Left hindlimb (tissue), 1 donor: Measurements from ENCODE around the gene TMEM129.

ENCODE experiments used
- DNase-seq: peaks from one replicate; pipeline ENCODE4 v3.0.0-alpha.2; 2018

TMEM129 gene, protein sequence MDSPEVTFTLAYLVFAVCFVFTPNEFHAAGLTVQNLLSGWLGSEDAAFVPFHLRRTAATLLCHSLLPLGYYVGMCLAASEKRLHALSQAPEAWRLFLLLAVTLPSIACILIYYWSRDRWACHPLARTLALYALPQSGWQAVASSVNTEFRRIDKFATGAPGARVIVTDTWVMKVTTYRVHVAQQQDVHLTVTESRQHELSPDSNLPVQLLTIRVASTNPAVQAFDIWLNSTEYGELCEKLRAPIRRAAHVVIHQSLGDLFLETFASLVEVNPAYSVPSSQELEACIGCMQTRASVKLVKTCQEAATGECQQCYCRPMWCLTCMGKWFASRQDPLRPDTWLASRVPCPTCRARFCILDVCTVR

DNA sequence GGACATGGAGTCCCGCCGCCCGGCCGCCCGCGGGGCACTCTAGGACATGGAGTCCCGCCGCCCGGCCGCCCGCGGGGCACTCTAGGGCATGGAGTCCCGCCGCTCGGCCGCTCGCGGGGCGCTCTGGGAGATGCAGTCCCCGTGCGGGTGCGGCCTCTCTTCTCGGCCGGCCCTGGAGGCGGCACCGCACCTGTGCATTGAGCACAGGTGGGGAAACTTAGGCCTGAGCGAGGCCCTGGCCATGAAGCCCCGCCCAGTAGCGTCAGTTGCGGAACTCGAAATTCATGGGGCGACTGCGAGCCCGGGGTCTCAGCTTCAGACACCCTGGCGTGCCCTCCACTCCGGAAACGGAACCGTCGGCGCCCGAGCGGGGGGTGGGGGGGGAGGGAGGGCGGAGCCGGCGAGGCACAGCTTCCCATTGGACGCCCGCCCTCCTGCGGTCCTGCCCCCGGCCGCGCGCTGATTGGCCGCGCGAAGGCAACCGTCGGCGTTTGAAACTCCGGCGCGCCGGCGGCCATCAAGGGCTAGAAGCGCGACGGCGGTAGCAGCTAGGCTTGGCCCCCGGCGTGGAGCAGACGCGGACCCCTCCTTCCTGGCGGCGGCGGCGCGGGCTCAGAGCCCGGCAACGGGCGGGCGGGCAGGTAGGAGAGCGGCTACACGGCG lies at the start of gene TMEM129, which contains the start of gene TACC3:
Gene TMEM129, minus strand, starts transcription at position 321 of the 663 bp plus-strand sequence. CDS start 486 bp downstream, outside the sequence.
Gene TACC3, plus strand, starts transcription at position 519 of the 663 bp plus-strand sequence. CDS start 1,901 bp downstream, outside the sequence.
- DNase-seq, result peak; percentile 98

DNA sequence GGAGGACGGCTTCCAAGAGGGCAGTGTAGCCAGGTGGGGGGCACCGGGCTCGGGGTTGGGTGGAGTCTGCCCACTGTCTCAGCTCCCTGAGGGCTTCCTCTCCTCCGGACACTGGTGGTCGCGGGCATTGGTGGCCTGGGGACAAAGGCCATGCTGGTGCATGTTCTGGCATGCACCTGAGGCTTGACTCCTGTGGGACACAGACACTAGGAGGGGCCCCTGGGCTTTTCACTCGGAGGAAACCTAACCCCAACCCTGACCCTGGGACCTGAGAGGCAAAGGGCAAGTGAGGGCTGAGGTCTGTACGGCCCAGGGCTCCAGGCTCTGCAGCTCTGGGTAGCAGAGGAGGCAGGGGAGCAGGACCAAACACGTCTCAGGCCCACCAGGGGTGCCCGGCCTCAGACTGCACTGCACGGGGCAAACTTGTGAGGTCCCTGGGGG lies 49.7 kb upstream of the TMEM129 start:
- DNase-seq, result no peak

DNA sequence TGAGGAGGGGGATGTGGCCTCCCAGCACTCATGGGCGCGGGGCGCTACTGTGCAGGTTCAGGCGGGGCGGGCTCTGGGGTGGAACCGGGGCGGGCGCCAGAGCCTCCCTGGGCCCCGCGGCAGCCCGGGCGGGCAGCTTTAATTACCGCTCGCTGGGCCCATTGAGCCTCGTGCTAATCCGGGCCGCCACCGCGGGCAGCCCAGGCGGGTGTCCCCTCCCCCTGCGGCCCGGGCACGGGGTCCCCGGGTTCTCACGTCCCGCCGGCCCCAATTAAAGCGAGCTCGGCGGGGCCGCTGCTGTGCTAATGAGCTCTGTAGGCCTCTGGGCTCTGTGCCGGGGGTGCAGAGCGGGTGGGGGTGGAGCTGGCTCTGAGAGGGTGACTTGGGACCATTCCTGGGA lies 49.1 kb upstream of the TMEM129 start:
- no peak for DNase-seq

DNA sequence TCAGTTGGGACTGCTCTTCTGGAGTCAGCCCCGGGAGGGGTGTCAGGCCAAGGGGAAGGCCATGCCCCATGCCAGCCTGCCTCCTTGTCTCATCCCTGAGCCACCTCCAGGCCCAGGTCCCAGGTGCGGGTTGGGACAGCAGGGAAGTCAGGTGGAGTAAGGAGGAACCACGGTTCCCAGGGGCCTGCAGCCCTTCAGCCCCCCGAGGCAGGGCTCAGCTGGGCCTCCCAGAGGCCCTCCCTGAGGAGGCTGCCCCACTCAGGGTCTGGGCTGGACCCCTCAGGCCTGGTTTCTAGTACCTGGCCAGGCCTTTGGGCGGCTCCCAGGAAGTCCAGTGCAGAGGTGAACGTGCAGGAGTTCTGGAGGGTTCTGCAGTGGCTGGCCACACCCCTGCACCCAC lies 48.6 kb upstream of the TMEM129 start:
- no peak for DNase-seq

DNA sequence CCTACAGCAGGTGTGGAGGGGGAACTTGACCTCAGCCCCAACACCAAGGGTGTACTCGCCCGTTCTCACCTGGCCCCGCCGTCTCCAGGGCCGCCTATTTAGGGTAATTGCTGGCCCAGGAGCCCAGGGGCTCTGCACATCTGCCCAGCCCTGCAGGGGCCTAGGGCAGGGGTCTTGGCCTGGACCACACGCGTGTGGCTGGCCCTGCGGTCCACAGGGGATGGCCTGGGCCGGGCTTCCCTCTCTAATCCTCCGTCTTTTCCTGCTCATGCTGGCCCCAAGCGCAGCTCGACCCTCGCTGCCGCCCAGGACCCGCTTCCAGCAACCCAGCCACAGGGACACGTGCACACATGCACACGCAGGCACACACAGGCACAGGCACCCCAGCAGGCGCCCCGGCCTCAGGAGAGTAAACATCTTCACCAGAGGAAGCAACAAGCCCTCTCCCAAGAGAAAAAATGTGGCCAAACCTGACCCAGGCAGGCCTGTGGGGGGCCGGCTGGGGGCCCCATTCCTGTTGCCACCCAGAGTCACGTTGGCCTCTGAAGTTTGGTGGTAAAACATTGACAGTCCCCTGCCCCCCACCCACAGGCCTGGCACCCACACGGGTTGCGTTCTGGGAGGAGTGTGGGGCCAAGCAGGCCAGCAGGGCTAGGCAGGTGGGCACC lies 47.4 kb upstream of the TMEM129 start:
- DNase-seq, result no peak

DNA sequence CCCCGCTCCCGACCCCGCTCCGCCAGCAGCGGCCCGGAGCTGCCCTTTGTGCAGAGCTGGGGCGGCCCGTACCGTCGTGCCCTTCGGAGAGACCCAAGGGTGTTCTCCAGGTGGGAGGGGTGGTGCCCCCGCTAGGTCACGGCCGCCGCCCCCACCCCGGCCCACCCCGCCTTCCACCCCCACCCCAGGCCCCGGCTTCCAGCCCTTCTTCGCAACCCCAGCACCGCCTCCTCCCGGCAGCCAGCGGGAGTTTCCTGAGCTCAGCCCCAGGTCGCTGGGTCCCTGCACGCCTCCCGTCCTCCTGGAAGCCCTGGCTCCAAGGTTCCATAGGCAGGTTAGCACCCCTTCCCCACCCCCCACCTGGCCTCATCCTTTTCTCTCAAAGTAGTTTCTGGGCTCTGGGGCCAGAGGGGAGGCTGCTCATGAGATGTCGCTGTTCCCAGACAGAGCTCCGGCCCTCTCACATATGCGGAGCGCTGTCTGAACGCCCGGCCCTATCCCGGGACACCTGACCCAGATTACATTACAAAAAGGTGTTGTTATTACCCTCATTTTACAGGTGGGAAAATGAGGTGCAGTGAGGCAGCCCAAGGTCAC lies 46.7 kb upstream of the TMEM129 start:
- DNase-seq, result peak; percentile 69

DNA sequence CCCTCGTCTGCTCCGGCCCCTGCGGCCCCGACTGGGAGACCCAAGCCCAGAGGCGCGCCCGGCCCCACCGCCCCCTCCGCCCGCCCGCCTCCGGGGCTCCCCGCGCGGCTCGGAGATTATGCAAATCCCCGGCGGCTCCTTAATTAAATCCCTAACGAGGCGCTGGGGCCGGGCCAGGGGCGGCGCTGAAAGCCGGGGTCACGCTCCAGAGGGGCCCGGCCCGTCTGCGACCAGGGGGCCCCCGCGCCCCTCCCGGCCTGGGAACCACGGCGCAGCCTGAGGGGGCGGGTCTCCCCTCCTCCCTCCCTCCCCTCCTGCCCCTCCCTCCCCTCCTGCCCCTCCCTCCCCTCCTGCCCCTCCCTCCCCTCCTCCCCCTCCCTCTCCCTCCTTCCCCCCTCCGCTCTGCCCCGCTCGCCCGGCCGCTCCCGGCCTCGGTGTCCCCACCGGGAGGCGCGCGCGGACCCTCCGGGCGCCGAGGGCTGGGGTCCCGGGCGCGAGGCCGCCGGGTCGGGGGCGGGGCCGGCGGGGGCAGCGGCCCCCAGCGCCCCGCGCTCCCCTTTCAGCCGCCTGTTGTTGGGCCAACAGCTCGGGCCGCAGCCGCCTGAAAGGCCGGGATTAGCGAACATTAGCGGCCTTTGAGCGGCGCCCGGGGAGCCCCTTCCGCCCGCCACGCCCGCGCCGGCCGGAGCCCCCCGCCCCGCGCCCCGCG lies 46.1 kb upstream of the TMEM129 start:
- peak; percentile 66 for DNase-seq

DNA sequence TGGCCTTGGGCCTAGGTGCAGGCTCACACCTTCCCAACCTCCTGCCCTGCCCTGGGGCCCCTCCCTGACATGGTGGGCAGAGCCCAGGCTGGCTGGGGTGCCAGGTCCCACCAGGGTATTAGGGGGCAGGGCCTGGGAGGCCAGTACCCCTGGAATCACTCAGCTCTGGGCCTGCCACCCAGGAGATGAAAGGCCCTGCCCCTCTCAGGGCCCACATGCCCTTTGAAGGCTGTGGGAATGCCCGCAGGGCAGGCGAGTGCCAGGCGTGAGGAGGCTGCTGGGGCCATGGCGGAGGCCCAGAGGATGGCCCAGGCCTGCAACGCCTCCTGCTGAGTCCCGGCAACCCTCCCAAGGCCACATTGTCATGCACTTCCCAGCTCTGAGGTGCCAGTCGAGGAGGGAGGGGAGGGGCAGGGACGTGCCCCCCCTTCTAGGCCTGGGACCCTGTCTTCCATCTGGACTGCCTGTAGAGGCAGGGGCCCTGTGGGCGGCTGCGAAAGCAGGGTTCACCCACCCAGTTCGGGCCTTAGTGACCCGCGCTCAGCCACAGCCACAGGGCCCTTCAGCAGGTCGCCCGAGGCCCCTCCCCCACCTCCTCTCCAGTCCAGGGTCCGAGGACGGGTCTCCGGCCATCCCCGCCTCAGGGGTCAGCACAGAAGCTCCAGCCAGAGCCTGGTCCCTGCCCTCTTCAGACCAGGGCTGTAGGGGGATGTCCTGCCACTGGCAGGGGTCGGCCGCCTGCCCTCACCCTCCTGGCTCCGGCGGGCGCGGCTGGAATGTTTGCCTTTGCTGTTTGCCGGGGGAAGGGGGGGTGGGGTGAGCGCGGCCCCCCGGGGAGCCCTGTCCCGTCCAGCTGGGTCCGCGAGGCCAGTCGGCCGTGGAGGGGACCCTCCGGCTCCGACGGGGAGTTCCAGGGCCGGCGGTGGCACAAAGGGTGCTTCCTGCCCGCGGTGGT lies 45.3 kb upstream of the TMEM129 start:
- no peak for DNase-seq

DNA sequence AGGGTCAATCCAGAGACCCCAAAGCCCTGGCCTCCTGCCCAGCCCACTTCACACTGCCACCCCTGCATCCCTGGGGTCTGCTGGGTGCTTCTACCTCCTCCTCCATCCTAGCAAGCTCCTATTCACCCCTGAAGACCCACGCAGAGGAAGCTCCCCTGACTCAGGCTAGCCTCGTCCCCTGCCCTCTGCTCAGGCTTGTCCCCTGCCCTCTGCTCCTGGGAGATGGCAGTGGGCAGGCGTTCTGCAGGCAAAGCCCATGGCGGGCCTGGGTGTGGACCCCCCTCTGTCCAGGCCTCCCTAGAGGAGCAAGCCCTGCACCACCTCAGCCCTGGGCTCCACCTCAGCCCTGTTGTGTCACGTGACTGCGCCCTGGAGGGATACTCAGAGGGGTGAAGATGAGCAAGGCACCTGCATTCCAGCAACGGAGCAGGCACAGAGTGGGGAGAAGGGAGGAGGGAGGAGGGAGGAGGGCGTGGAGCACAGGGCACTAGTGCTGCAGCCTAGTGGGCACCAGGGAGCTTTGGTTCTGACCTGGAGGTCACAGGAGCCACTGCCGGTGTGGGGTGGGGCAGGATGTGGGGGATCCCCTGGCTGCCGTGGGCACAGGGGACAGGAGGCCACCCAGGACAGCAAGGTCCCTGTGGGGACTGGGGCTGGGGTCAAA lies 44.4 kb upstream of the TMEM129 start:
- no peak for DNase-seq

DNA sequence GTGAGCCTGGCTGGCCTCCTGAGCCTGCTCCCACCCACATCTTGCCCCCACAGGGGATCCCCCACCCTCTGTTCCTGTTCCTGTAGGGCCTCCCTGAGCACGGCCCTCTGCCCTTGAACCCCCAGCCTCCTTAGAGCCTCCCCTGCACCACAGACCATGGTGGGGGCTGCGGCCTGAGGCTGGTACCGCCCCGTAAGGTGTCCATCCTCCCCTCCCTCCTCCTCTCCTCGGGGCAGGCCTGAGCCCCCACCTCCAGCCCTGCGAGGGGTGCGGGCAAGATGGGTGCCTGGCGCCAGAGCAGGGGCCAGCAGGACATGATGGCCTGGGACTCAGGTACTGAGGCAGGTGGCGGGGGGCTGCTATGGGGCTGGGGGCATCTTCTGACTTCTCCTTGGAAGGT lies 43.5 kb upstream of the TMEM129 start:
- DNase-seq, result no peak

DNA sequence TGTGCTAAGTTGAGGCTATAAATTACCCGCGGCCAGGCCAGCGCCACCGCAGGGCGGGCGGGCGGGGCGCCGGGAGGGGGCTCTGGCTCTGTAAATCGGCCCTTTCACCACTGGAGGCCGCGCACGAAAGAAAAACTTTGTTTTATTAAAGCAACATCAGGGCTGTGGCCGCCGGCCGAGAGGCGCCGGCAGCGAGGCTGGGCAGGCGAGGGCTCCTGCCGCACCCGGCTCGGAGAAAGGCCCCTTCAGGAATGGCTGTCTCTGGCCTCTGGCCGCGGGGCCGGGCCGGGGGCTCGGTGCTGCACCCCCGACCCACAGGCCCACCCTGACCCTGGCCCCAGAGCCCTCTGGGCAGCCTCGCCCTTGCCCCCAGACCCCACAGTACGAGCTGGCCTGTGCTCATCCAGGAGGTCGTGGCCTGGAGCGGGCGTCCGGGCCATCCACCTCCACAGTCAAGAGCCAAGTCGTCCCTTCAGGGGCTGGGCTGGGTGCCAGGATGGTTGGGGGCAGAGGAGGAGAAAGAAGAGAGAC lies 42.5 kb upstream of the TMEM129 start:
- DNase-seq, result peak; percentile 87

DNA sequence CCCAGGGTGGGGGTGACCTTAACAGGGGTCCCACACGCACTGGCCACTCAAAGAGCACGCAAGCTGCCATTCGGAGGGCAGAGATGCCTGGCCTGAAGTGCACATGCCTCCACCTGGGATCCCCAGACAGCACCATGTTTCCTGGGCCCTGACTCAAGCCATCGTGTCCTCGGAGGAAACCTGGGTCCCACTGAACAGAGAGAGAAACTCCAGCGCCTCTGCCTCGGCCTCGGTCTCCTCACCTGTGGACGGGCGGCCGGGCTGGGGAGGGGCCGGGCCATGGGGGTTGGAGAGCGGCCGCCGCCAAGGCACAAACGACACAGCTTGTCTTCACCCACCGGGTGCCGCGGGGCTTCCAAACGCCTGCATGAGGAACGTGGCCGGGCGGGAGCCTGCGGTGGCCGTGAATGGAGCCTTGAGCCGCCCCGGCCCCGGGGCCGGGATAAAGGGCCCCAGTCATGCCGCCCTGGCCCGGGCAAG lies 42.0 kb upstream of the TMEM129 start:
- DNase-seq, result no peak

DNA sequence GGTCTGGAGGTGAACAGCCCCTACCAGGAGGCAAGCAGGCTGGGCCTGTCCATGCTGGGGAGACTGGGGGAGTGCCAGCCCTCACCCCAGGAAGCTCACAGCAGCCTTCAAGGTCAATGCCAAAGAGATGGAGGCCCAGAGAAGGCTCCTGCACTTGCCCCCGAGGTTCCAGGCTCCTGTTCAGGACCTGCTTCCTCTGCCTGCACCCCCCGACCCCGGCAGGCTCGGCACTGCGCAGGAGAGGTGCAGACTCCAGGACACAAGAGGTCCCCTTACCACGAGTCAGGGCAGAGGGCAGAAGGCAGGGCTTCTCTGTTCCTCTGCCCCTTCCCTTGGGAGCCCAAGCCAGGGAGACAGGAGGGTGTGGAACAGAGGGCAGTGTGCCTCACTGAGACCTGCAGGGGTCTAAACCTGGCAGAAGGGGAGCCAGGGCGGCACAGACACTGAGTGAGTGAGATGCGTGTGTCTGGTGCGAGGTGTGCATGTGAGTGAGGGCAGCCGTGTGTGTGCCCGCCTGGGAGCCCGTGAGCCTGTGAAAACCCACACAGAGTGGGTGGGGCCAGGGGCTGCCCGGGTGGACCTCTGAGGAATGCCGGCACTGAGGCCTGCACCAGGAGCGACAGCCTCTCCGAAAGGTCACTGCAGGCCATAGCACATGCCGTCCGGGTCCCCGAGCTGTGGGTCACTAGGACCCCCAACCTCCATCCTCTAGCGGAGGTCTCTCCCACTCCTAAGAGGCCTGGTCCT lies 41.3 kb upstream of the TMEM129 start:
- no peak for DNase-seq

DNA sequence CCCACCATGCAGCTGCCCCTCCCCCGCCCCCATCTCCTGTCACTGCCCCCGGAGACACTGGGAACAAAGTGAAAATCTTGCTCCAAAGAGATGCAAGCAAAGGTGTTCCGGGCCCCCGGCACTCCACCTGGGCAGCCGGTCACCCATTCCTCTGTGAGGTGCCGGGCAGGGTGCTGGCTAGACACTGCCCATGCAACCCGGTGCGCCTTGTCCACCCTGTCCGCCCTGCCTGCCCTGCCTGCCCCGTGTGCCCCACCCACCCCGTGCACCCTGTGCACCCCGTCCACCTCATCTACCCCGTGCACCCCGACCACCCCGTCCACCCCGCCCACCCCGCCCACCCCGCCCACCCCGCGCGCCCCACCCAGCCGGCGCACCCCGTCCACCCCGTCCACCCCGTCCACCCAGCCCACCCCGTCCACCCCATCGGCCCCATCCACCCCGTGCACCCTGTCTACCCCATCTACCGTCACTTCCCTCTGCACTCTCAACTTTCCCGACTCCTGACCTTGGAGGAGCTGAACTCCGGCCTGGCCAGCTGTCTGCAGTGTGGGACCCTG lies 40.1 kb upstream of the TMEM129 start:
- DNase-seq, result no peak

DNA sequence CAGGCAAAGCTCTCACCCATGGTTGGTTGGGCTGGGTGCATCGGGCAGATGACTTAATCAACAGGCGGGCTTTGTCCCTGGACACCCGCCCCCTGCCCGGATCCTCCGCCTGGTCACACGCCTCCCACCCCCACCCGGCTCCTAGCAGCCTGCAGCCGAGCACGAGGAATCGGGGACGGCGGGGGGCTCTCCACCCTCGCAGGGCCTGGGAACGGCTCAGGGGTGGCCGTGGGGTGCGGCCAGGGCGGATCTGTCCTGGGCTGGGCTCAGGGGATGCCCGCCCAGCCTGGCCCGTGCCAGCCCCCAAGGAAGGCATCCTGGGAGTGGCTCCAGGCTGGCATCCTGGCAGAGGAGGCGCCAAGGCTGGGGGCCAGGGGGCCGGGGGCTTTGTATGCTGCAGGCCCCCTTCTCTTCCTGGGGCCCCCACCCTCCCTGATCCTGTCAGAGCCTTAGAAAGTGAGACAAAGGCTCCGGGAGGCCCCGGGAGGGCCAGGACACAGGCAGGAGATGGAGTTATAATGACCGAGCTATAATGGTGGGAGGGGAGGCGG lies 39.5 kb upstream of the TMEM129 start:
- no peak for DNase-seq

DNA sequence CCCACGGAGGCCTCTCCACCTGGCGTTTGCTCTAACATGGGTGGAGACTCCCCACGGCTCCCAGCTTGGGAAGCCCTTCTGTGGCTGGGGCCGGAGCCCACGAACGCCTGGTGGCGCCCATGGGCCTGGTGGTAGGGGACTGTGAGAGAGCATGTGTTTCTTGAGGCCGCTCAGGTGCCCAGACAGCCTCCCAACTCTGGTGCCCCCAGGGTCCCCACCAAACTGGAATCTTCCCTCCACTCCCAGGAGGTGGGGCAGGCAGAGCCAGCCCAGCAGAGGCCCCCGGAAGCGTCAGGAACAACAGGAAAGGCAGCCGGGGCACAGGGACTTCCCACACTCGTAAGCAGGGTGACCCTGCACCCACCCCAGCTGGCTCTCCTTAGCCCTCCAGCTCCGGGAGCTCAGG lies 38.7 kb upstream of the TMEM129 start:
- no peak for DNase-seq

DNA sequence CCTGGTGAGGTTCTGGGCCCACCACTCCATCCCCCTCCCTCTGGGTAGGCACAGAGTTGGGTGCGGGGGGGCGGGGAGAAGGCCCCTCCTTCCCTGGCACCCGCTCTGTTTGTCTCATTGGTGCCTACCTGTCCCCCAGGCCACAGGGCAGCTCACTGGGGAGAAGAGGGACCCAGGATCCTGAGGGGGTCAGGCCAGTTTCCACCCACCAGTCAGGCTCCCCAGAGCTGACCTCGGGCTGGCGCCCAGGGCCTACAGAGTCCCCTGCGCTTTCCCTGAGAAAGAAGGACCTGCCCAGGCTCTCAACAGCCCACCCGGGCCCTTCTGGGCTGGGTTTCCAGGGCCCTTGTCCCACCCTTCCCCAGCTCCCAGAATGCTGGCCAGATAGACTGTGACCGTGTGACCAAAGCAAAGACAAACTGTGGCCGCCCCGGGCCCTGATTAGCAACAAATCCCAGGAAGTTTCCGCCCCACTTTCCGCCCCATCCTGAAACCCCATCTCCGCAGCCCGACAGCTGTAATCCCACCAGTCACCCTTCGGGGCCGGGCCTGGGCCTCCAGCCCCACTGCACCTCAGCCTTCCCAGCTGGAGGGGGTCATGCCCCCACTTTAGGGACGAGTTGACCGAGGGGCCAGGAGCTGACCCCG lies 38.2 kb upstream of the TMEM129 start:
- DNase-seq, result no peak
